ENCODE measurements around the gene MAPT.

Gene MAPT

DNA sequence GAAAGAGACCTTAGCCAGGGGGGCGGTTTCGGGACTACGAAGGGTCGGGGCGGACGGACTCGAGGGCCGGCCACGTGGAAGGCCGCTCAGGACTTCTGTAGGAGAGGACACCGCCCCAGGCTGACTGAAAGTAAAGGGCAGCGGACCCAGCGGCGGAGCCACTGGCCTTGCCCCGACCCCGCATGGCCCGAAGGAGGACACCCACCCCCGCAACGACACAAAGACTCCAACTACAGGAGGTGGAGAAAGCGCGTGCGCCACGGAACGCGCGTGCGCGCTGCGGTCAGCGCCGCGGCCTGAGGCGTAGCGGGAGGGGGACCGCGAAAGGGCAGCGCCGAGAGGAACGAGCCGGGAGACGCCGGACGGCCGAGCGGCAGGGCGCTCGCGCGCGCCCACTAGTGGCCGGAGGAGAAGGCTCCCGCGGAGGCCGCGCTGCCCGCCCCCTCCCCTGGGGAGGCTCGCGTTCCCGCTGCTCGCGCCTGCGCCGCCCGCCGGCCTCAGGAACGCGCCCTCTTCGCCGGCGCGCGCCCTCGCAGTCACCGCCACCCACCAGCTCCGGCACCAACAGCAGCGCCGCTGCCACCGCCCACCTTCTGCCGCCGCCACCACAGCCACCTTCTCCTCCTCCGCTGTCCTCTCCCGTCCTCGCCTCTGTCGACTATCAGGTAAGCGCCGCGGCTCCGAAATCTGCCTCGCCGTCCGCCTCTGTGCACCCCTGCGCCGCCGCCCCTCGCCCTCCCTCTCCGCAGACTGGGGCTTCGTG, at the start of gene MAPT:
Gene MAPT (plus strand): TSS at position 533 of the 763 bp plus-strand sequence. CDS start 67,784 bp downstream, outside the sequence.
- Histone ChIP-seq H3K4me1 (peaks cover 0 to 35% (median 27%) of the 10 kb centered on the region in 4 donors), H3K4me3 (peak within 1 kb of the TSS; percentile 62 to 69), H3K36me3 (no peaks in the 10 kb centered on the region), H3K9me3 (no peaks in the 10 kb centered on the region), H3K27ac (peak within 1 kb of the TSS; percentile 44 to 66), H3K27me3 (peaks cover 0 to 43% of the 10 kb centered on the region in 2 donors)
- intact Hi-C loops (cut with DNase I; ENCODE audit: low total_unique reads): no loop called here
- TF ChIP-seq, protein P1, sequence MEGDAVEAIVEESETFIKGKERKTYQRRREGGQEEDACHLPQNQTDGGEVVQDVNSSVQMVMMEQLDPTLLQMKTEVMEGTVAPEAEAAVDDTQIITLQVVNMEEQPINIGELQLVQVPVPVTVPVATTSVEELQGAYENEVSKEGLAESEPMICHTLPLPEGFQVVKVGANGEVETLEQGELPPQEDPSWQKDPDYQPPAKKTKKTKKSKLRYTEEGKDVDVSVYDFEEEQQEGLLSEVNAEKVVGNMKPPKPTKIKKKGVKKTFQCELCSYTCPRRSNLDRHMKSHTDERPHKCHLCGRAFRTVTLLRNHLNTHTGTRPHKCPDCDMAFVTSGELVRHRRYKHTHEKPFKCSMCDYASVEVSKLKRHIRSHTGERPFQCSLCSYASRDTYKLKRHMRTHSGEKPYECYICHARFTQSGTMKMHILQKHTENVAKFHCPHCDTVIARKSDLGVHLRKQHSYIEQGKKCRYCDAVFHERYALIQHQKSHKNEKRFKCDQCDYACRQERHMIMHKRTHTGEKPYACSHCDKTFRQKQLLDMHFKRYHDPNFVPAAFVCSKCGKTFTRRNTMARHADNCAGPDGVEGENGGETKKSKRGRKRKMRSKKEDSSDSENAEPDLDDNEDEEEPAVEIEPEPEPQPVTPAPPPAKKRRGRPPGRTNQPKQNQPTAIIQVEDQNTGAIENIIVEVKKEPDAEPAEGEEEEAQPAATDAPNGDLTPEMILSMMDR (IDR thresholded peaks at IDR 0.05): peak; percentile 94 to 95
- peak; percentile 81 to 94 for DNase-seq

DNA sequence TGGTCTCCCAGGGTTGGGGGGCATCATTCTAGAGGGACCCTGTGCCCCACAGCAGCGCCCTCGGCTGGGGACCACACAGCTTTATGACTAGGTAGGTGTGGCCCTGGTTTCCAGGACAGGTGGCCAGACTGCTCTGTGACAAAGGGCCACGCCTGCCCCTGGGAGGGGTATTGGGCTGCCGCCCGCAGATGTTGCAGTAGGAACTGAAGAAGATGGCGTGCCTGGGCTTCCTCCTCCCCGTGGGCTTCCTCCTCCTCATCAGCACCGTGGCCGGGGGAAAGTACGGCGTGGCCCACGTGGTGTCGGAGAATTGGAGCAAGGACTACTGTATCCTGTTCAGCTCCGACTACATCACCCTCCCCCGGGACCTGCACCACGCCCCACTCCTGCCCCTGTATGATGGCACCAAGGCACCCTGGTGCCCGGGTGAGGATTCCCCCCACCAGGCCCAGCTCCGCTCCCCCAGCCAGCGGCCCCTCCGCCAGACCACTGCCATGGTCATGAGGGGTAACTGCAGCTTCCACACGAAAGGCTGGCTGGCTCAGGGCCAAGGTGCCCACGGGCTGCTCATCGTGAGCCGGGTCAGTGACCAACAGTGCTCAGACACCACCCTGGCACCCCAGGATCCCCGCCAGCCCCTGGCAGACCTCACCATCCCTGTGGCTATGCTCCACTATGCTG, 49.5 kb upstream of the MAPT start, which contains the start of gene SPPL2C:
Gene SPPL2C (plus strand): TSS at position 187 of the 681 bp plus-strand sequence. CDS start 26 bp downstream, at position 213.
- H3K4me3 ChIP-seq: no peak within 1 kb of the TSS
- peaks cover 0 to 49% of the 10 kb centered on the region in 2 donors for H3K27me3 ChIP-seq
- no peaks in the 10 kb centered on the region for H3K9me3 ChIP-seq
- no peaks in the 10 kb centered on the region for H3K4me1 ChIP-seq
- no peak for DNase-seq
- H3K27ac ChIP-seq: no peak within 1 kb of the TSS
- intact Hi-C loops (cut with DNase I; ENCODE audit: low total_unique reads): no loop called here
- TF ChIP-seq, protein P1 (IDR thresholded peaks at IDR 0.05): no peak
- H3K36me3 ChIP-seq: no peaks in the 10 kb centered on the region

DNA sequence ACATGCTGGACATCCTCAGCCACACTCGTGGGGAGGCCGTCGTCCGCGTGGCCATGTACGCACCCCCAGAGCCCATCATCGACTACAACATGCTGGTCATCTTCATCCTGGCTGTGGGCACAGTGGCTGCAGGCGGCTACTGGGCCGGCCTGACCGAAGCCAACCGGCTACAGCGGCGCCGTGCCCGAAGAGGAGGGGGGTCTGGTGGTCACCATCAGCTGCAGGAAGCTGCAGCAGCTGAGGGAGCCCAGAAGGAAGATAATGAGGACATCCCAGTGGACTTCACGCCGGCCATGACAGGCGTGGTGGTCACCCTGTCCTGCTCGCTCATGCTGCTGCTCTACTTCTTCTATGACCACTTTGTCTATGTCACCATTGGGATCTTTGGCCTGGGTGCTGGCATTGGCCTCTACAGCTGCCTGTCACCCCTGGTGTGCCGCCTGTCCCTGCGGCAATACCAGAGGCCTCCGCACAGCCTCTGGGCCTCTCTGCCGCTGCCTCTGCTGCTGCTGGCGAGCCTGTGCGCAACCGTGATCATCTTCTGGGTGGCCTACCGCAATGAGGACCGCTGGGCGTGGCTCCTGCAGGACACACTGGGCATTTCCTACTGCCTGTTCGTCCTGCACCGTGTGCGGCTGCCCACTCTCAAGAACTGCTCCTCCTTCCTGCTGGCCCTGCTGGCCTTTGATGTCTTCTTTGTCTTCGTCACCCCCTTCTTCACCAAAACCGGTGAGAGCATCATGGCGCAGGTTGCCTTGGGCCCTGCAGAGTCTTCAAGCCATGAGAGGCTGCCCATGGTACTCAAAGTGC, 48.8 kb upstream of the MAPT start:
- no peaks in the 10 kb centered on the region for H3K9me3 ChIP-seq
- DNase-seq: no peak
- no peak overlapping the region for H3K4me3 ChIP-seq
- H3K27ac ChIP-seq: no peak overlapping the region
- no peaks in the 10 kb centered on the region for H3K36me3 ChIP-seq
- no peaks in the 10 kb centered on the region for H3K4me1 ChIP-seq
- intact Hi-C loops (cut with DNase I; ENCODE audit: low total_unique reads): no loop called here
- TF ChIP-seq, protein P1 (IDR thresholded peaks at IDR 0.05): no peak
- H3K27me3 ChIP-seq: peaks cover 0 to 46% of the 10 kb centered on the region in 2 donors

DNA sequence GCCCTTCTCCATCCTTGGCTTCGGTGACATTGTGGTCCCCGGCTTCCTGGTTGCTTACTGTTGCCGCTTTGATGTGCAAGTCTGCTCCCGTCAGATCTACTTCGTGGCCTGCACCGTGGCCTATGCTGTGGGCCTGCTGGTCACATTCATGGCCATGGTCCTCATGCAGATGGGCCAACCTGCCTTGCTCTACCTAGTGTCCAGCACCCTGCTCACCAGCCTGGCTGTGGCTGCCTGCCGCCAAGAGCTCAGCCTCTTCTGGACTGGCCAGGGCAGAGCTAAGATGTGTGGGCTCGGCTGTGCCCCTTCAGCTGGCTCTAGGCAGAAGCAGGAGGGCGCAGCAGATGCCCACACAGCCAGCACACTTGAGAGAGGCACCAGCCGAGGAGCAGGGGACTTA, 48.1 kb upstream of the MAPT start:
- H3K27ac ChIP-seq: no peak overlapping the region
- H3K36me3 ChIP-seq: no peaks in the 10 kb centered on the region
- no peak overlapping the region for H3K4me3 ChIP-seq
- peaks cover 0 to 52% of the 10 kb centered on the region in 2 donors for H3K27me3 ChIP-seq
- no peaks in the 10 kb centered on the region for H3K9me3 ChIP-seq
- TF ChIP-seq, protein P1 (IDR thresholded peaks at IDR 0.05): no peak
- no peaks in the 10 kb centered on the region for H3K4me1 ChIP-seq
- intact Hi-C loops (cut with DNase I; ENCODE audit: low total_unique reads): no loop called here
- DNase-seq: no peak

DNA sequence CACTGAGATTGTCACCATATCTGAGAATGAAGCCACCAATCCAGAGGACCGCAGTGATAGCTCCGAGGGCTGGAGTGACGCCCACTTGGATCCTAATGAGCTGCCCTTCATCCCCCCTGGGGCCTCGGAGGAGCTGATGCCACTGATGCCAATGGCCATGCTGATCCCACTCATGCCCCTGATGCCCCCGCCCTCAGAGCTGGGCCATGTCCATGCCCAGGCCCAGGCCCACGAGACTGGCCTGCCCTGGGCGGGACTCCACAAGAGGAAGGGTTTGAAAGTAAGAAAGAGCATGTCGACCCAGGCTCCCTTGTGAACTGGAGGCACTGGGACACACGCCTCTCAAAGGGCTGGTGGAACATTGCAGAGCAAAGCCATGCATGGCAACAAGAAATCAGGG, 47.7 kb upstream of the MAPT start:
- Histone ChIP-seq H3K9me3 (no peaks in the 10 kb centered on the region), H3K4me3 (no peak overlapping the region), H3K36me3 (no peaks in the 10 kb centered on the region), H3K27ac (no peak overlapping the region), H3K27me3 (peaks cover 0 to 56% of the 10 kb centered on the region in 2 donors), H3K4me1 (no peaks in the 10 kb centered on the region)
- TF ChIP-seq, protein P1 (IDR thresholded peaks at IDR 0.05): no peak
- intact Hi-C loops (cut with DNase I; ENCODE audit: low total_unique reads): no loop called here
- DNase-seq: no peak
